Measurements from ENCODE around the gene ANTXR1.

ANTXR1 gene

GRCh38 chr2:69190743-69191404, 177.9 kb downstream of the ANTXR1 start:
- no peak overlapping the region for H3K27ac ChIP-seq
- TF ChIP-seq ZFX (IDR thresholded peaks at IDR 0.05) = no peak
- TF ChIP-seq, protein P1, sequence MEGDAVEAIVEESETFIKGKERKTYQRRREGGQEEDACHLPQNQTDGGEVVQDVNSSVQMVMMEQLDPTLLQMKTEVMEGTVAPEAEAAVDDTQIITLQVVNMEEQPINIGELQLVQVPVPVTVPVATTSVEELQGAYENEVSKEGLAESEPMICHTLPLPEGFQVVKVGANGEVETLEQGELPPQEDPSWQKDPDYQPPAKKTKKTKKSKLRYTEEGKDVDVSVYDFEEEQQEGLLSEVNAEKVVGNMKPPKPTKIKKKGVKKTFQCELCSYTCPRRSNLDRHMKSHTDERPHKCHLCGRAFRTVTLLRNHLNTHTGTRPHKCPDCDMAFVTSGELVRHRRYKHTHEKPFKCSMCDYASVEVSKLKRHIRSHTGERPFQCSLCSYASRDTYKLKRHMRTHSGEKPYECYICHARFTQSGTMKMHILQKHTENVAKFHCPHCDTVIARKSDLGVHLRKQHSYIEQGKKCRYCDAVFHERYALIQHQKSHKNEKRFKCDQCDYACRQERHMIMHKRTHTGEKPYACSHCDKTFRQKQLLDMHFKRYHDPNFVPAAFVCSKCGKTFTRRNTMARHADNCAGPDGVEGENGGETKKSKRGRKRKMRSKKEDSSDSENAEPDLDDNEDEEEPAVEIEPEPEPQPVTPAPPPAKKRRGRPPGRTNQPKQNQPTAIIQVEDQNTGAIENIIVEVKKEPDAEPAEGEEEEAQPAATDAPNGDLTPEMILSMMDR (conservative IDR thresholded peaks at IDR 0.05) = no peak

GRCh38 chr2:69191634-69192033, 178.7 kb downstream of the ANTXR1 start:
- H3K27ac ChIP-seq = no peak overlapping the region
- TF ChIP-seq ZFX (IDR thresholded peaks at IDR 0.05) = no peak
- TF ChIP-seq, protein P1 (conservative IDR thresholded peaks at IDR 0.05) = no peak

DNA sequence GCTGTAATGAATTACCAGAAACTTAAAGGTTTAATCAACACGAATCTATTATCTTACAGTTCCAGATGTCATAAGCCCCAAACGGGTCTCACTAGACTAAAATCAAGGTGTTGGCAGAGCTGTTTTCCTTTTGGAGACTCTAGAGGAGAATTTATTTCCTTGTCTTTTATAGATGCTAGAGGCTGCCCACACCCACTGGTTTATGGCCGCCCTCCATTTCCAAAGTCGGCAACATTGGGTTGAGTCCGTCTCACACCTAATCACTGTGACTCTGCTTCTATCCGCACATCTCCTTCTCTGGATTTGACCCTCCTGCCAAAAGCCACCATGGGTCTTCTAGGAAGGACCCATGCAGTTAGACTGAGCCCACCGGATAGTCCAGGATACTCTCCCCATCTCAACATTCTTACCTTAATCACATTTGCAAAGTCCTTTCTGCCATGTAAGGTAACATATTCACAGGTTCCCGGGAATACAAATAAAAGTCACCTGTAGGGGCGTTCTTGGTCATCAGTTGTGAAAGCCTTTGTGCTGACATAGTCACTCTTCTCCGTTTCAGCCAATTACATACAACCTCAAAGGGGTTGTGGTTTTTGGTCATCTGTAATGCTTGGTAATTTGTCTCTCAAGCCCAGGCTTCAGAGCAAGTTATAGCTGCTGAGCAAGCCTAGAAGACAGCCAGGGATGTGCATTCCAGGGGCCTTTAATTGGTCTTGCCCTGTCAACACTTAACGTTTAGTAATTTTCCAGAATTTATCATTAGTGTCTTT, 179.4 kb downstream of the ANTXR1 start:
- TF ChIP-seq, protein P1 (conservative IDR thresholded peaks at IDR 0.05) = no peak
- TF ChIP-seq ZFX (IDR thresholded peaks at IDR 0.05) = no peak
- H3K27ac ChIP-seq = no peak overlapping the region

DNA sequence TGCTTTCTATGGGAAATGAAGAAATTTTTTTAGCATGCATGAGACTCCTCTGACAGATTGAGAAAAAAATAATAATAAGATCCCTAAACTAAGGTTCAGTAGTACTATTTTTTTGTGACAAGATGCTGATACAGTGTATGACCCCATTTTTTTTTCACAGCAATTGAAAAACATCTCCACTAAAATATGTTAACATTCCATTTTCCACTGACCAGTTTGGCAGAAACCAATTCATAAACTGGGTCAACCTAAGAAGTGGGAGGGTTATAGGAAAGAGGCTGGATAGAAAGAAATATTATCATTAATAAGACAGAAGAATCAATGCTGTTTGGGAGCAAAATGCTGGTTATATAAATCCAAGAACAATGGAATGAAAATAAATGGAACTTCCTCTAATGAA, 182.7 kb downstream of the ANTXR1 start:
- no peak overlapping the region for H3K27ac ChIP-seq
- no peak for TF ChIP-seq ZFX (IDR thresholded peaks at IDR 0.05)
- TF ChIP-seq, protein P1 (conservative IDR thresholded peaks at IDR 0.05) = no peak

- TF ChIP-seq, protein P1 (conservative IDR thresholded peaks at IDR 0.05) = no peak
- TF ChIP-seq ZFX (IDR thresholded peaks at IDR 0.05) = no peak
- H3K27ac ChIP-seq = no peak overlapping the region
These were observed 183.5 kb downstream of the ANTXR1 start for GRCh38 chr2:69196327-69197117.

GRCh38 chr2:69200107-69200520, 187.1 kb downstream of the ANTXR1 start:
- TF ChIP-seq, protein P1 (conservative IDR thresholded peaks at IDR 0.05) = no peak
- TF ChIP-seq ZFX (IDR thresholded peaks at IDR 0.05) = no peak
- no peak overlapping the region for H3K27ac ChIP-seq

DNA sequence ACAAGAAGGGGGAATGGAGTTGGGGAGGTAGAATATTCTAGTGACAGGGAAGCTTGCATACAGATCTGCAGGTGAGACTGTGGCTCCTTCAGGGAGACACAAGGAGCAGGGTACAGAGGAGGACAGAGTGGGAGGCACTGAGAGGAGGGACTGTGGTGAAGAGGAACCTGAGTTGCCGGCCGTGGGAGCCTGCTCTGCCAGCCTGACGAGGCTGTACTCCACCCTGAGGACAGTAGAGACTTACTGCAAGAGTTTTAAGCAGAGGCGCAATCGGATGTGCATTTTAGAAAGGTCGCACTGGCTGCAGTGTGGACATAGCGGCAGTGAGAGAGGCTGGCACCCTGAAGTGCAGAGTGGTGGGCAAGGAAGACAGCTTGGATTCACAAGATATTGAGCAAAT, 188.3 kb downstream of the ANTXR1 start:
- H3K27ac ChIP-seq = no peak overlapping the region
- TF ChIP-seq, protein P1 (conservative IDR thresholded peaks at IDR 0.05) = no peak
- no peak for TF ChIP-seq ZFX (IDR thresholded peaks at IDR 0.05)

Data from C4-2B (cell line).